Measurements from ENCODE around the gene TUBB4A.

TUBB4A gene

DNA sequence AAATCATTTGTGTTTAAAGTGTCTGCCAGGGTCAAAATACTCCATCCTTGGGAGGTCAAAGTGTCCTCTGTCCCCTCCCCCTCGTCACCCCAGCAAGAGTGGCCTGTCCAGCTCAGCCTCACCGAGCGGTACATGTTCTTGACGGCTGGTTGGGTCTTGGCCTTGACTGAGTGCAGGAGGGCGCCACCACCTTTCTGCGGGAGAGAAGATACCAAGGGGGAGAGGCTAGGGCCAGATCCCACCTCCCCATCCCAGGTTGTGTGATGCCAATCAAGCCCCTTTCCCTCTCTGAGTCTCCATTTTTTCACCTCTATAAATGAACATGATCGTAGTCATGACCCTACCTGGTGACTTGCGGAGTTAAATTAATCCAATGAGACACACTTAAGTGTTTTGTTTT, 31.9 kb downstream of the TUBB4A start:
- no peak for DNase-seq (ENCODE audit: low spot score)

GRCh38 chr19:6467384-6467783, 34.7 kb downstream of the TUBB4A start:
- DNase-seq (ENCODE audit: low spot score), result no peak

- DNase-seq (ENCODE audit: low spot score), result no peak
These were observed 35.4 kb downstream of the TUBB4A start for GRCh38 chr19:6466526-6467248.

DNA sequence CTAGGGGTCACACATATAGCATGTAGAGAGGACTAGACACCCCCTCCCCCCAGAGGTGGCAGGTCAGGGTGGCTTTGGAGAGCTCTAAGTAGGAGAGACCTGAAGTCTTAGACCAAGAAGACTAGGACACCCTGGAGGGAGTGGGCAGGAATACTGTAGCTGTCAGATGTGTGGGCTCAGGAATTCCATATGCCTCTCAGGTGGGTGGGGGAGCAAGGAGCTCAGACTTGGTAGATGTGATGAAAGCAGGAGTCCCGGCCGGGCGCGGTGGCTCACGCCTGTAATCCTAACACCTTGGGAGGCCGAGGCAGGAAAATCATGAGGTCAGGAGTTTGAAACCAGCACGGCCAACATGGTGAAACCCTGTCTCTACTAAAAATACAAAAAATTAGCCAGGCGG, 36.4 kb downstream of the TUBB4A start:
- no peak for DNase-seq (ENCODE audit: low spot score)

- no peak for DNase-seq (ENCODE audit: low spot score)
These were observed 37.1 kb downstream of the TUBB4A start for GRCh38 chr19:6465006-6465405.

- no peak for DNase-seq (ENCODE audit: low spot score)
These were observed 37.8 kb downstream of the TUBB4A start, which contains the start of gene CRB3 for GRCh38 chr19:6464070-6464873. Gene CRB3 (plus strand): TSS chr19:6464271. CDS start chr19:6464702, 431 bp downstream.

DNA sequence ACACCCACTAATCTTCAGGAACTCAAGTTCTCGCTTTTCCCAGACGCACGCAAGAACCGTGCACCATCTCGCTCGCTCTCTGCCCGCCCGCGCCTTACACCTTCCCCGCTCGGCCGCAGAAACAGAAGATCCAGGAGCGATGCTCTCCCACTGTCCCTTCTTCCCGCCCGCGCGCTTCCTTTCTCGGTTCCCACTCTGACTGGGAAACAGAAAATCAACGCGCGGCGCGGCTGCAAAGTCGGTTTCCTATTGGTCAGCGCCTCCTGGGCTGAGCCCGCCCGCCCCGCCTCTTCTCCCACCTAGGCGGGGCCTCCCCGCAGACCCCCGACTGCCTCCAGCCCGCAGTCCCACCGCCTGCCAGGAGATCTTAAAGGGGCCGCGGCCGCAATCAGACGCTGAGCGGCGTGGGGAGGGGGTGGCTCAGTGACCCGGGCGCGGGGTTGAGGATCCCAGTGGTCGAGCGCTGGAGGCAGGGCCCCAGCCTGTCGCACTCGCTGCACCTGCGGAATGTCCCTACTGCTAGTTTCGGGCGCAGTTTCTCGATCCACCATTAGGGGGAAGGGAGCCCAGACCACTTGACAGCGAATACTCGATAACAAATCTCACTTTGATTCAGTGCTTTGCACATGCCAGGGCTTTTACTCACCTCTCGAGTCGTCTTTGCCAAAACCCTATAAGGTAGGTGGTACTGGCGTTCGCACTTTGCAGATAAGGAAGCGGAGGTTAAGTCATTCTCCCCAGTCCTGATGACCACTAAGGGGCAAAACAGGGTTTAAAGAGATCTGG, 41.8 kb downstream of the TUBB4A start:
- DNase-seq (ENCODE audit: low spot score), result peak; percentile 97

DNA sequence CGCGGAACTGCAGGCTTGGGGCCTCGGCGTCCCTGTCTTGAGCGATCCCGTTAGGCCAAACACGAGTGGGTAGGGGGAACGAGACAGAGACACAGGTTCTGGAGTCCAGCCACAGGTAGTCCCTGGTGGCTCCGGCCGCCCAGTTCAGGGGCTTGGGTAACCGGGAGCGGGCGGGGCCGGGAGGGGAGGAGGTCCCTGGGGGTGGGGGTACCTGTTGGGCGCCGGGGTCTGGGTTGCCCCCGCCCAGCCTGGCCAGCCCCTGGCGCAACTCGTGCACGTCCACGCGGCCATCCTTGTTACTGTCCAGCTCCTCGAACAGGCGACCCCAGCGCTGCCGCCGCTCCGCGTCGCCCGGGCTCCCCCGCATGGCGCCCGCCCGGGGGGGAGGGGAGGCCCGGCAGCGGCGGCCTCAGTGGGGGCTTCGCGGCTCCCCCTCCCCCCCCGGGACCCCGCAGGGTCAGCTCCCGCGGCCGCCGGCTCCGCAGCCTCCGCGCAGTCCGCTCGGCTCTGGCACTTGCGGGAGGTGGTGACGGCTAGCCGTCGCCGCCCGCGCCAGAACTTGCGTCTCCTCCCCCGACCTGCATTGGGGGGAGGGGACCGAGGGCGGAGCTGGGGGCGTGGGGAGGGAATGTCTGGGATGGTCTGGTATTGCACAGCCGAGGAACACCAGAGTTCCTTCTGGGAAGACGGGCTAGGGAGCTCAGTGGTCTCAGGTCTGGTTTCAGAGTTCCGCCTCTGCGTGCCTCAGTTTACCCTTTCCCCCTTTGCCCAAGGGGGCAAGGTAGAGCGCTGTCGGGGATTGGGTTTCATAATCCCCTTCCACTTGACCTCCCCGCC, 42.6 kb downstream of the TUBB4A start, which contains the start of gene SLC25A23:
Gene SLC25A23 (minus strand): TSS at position 531 of the 837 bp plus-strand sequence. CDS start 164 bp downstream, at position 367.
- peak; percentile 82 for DNase-seq (ENCODE audit: low spot score)

GRCh38 chr19:6458695-6459261, 43.3 kb downstream of the TUBB4A start:
- DNase-seq (ENCODE audit: low spot score), result no peak

DNA sequence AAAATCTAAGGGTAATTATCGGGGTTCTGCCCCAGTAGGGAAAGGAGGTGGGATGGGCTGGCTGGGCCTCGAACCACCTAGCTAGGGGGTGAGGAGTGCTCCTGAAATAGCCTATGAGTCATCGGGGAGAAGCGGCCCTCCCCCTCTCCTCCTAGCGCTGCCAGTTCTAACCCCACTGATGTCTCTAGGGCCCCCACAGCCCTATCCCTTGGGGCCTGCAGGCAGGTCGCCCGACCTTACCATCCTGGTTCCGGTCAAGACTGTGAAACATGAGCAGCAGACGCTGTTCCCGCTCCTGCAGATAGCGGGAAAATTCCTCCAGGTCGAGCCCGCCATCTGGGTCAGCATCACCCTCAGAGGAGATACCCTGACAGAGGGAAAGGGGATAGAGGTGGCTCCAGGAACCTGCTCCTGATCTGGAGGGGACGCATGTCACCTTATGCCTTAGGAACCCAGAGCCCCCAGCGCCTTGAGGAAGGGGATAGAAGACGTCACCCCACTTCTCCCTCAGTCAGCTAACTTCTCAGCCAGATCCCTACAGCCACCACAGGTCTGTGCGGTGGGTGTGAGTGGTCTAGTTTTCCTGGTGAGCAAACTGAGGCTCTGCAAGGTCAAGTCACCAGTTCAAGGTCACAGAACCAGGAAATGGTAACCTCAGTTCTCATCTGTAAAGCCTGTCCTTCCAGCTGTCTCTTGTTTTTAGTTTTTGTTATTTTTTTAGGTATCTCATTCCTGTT, 44.0 kb downstream of the TUBB4A start:
- DNase-seq (ENCODE audit: low spot score), result no peak

DNA sequence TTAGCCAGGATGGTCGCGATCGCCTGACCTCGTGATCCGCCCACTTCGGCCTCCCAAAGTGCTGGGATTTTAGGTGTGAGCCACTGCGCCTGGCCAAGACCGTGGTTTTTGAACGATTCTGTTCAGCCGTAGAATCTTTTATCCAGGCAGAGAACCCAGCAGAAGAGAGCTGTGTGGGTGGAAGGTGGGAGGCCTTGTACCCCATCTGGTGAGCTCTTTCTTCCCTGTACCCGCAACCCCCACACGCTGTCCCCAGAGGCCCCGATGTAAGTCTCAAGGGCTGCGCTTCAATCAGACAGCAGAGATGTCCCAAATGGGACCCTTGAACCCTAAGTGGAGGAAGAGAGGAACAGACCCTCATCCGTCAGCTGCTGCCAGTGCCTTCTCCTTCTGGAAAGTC, 46.2 kb downstream of the TUBB4A start:
- no peak for DNase-seq (ENCODE audit: low spot score)

GRCh38 chr19:6453951-6454565, 48.1 kb downstream of the TUBB4A start:
- no peak for DNase-seq (ENCODE audit: low spot score)

GRCh38 chr19:6452899-6453298, 49.2 kb downstream of the TUBB4A start:
- DNase-seq (ENCODE audit: low spot score), result no peak

GRCh38 chr19:6452223-6452614, 49.9 kb downstream of the TUBB4A start:
- DNase-seq (ENCODE audit: low spot score), result no peak

- no peak for DNase-seq (ENCODE audit: low spot score)
These were observed 50.4 kb downstream of the TUBB4A start for GRCh38 chr19:6451583-6452222.

- DNase-seq (ENCODE audit: low spot score), result no peak
These were observed 51.9 kb downstream of the TUBB4A start for GRCh38 chr19:6450166-6450565.

GRCh38 chr19:6448045-6448444, 54.1 kb downstream of the TUBB4A start:
- DNase-seq (ENCODE audit: low spot score), result no peak

- DNase-seq (ENCODE audit: low spot score), result no peak
These were observed 55.7 kb downstream of the TUBB4A start for GRCh38 chr19:6446452-6446851.

Measured in SK-N-DZ (cell line).